Uterus (tissue), 4 donors: ENCODE data around the gene THOC6. TPM values are rescaled to one million over a fixed set of nuclear protein-coding genes. Genes with fewer than 3 reads are reported as not detected.

Experiments
- DNase-seq, 2 donors: peaks; one replicate each; pipeline ENCODE4 v3.0.0-alpha.2; 2019 to 2020
- H3K27ac ChIP-seq, 2 donors: fragments of 200-600 bp; sonication (generic); 1 replicate in 1 of 2; 2 replicates in 1 of 2; pipeline ENCODE4 v1.5.1; 2016 to 2018
- H3K27me3 ChIP-seq, 2 donors: fragments of 200-600 bp; sonication (generic); one replicate each; pipeline ENCODE4 v1.5.1; 2018 to 2019; ENCODE audit warnings: control low read depth in 1 of 2
- H3K36me3 ChIP-seq, 2 donors: fragments of 200-600 bp; sonication (generic); one replicate each; pipeline ENCODE4 v1.5.1; 2019; ENCODE audit warnings: control low read depth in 1 of 2
- H3K4me1 ChIP-seq, 2 donors: fragments of 200-600 bp; sonication (generic); one replicate each; pipeline ENCODE4 v1.5.1; 2018 to 2019; ENCODE audit warnings: control low read depth in 1 of 2
- H3K4me3 ChIP-seq, 2 donors: fragments of 200-600 bp; sonication (generic); 1 replicate in 1 of 2; 2 replicates in 1 of 2; pipeline ENCODE4 v1.5.1; 2018 to 2019; ENCODE audit warnings: mild to moderate bottlenecking in 1 of 2
- H3K9me3 ChIP-seq, 2 donors: fragments of 200-600 bp; sonication (generic); one replicate each; pipeline ENCODE4 v1.5.1; 2019; ENCODE audit warnings: control low read depth in 1 of 2
- CTCF ChIP-seq, 4 experiments: fragments of 200-600 bp in 2 of 4; fragments of 450-650 bp in 2 of 4; sonication (generic) in 2 of 4; IDR thresholded peaks; one replicate each; pipeline ENCODE4 v1.5.1; 2016 to 2019; ENCODE audit warnings: antibody characterized with exemption in 4 of 4, mild to moderate bottlenecking in 2 of 4, moderate library complexity in 1 of 4
- POLR2A ChIP-seq, 2 donors: fragments of 450-650 bp; IDR thresholded peaks; one replicate each; pipeline ENCODE4 v1.6.1; 2016; ENCODE audit warnings: antibody characterized with exemption in 2 of 2, mild to moderate bottlenecking in 1 of 2, moderate library complexity in 1 of 2
- intact Hi-C: fragments of 100-400 bp; cut with DNase I; formaldehyde crosslinking; loops from one replicate; pipeline ENCODE4 v1.15.1; 2023; ENCODE audit warnings: low total_unique reads
- total RNA-seq, 4 donors: library from RNA; depleted of rRNA in 3 of 4; stranded (reverse); fragments of >200 nt in 3 of 4; gene quantifications; one replicate each; pipeline versions ENCODE4 v1.1.0 to v1.2.4, GENCODE V29; 2014 to 2023
- donor health status: DM: yes; HTN: yes; CAD: no.

THOC6 gene
- total RNA-seq, 4 donors from 2014 or later: 3.8 to 29.0 (median 22.3) TPM

DNA sequence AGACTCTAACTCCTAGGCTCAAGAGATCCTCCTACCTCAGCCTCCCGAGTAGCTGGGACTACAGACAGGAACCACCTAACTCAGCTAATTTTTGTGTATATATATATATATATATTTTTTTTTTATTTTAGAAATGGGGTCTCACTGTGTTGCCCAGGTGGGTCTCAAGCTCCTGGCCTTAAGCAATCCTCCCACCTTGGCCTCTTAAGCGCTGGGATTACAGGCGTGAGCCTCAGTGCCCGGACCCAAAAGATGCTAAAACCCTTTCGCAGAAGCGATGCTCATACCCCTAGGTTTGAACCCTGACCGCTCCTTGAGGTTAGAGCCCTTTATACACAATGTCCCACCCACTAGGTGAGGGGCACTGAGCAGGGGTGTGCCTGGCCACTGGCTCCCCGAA, 13.3 kb upstream of the THOC6 start:
- Histone ChIP-seq H3K4me3 (no peak overlapping the region), H3K27ac (no peak overlapping the region), H3K36me3 (no peaks in the 10 kb centered on the region), H3K27me3 (peaks cover 12 to 15% of the 10 kb centered on the region in 2 donors), H3K9me3 (no peaks in the 10 kb centered on the region), H3K4me1 (no peaks in the 10 kb centered on the region)
- intact Hi-C loops: no loop called here
- DNase-seq: no peak
- TF ChIP-seq CTCF (IDR thresholded peaks at IDR 0.05) (no peak), POLR2A (IDR thresholded peaks at IDR 0.05) (no peak)

DNA sequence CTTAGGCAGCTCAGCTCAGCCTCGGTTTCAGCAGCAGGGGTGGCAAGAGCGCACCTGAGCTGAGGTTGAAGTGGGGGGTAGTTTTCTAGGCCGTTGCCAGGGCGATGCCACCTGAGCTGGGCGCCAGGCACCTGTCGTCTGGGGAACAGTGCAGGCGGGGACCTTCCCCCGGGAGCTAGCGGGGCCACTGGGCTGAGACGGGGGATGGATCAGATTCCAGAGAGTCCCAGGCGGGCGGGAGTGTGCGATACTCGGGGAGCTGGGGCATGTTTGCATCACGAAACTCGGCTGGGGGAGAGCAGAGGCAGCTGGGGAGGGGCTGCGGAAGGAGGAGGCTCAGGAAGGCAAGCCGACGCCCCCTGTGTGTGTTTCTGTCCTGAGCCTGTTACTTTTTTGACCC, 11.6 kb upstream of the THOC6 start:
- Histone ChIP-seq H3K27me3 (peaks cover 8 to 15% of the 10 kb centered on the region in 2 donors), H3K4me1 (no peaks in the 10 kb centered on the region), H3K36me3 (no peaks in the 10 kb centered on the region), H3K9me3 (no peaks in the 10 kb centered on the region), H3K4me3 (no peak overlapping the region), H3K27ac (no peak overlapping the region)
- no peak for TF ChIP-seq CTCF (IDR thresholded peaks at IDR 0.05)
- no peak for TF ChIP-seq POLR2A (IDR thresholded peaks at IDR 0.05)
- no peak for DNase-seq
- intact Hi-C loops: no loop called here

DNA sequence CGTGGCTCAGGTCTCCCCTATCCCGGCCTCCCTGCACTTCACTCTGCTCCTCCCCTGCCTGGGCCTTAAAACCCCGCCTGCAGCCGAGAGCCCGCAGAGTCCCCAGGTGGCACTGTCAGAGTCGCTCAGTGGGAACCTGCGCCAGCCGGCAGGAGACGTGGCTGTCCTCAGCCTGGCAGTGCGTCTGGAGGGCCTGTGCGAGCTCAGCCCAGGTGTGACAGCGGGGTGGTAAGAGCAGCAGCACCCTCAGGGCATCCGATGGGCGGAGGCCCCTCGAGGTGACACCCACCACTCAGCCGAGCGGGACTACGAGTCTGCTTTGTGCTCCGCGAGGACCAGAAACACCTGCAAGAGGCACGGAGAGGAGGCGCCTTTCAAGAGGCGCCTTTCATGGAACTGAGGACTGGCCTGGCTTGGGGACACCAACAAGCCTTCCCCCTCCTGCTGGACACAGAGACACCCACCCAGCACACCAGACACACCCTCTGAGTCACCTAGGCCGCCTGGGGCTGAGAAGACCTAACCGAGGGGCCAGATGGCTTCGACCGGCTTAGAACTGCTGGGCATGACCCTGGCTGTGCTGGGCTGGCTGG, 10.9 kb upstream of the THOC6 start, which contains the start of gene CLDN9:
Gene CLDN9, plus strand, starts transcription at position 96 of the 593 bp plus-strand sequence. Its CDS starts 440 bp downstream, at position 536.
- no peak for DNase-seq
- Histone ChIP-seq H3K27me3 (peaks cover 13 to 19% of the 10 kb centered on the region in 2 donors), H3K9me3 (no peaks in the 10 kb centered on the region), H3K27ac (no peak within 1 kb of the TSS), H3K36me3 (no peaks in the 10 kb centered on the region), H3K4me1 (no peaks in the 10 kb centered on the region), H3K4me3 (no peak within 1 kb of the TSS)
- intact Hi-C loops: no loop called here
- no peak for TF ChIP-seq CTCF (IDR thresholded peaks at IDR 0.05)
- no peak for TF ChIP-seq POLR2A (IDR thresholded peaks at IDR 0.05)

- Histone ChIP-seq H3K4me1 (no peaks in the 10 kb centered on the region), H3K9me3 (no peaks in the 10 kb centered on the region), H3K27ac (no peak overlapping the region), H3K36me3 (no peaks in the 10 kb centered on the region), H3K27me3 (peaks cover 10 to 25% of the 10 kb centered on the region in 2 donors), H3K4me3 (no peak overlapping the region)
- intact Hi-C loops: no loop called here
- DNase-seq: no peak
- no peak for TF ChIP-seq POLR2A (IDR thresholded peaks at IDR 0.05)
- no peak for TF ChIP-seq CTCF (IDR thresholded peaks at IDR 0.05)
Observed at GRCh38 chr16:3013491-3013951, 10.3 kb upstream of the THOC6 start.

DNA sequence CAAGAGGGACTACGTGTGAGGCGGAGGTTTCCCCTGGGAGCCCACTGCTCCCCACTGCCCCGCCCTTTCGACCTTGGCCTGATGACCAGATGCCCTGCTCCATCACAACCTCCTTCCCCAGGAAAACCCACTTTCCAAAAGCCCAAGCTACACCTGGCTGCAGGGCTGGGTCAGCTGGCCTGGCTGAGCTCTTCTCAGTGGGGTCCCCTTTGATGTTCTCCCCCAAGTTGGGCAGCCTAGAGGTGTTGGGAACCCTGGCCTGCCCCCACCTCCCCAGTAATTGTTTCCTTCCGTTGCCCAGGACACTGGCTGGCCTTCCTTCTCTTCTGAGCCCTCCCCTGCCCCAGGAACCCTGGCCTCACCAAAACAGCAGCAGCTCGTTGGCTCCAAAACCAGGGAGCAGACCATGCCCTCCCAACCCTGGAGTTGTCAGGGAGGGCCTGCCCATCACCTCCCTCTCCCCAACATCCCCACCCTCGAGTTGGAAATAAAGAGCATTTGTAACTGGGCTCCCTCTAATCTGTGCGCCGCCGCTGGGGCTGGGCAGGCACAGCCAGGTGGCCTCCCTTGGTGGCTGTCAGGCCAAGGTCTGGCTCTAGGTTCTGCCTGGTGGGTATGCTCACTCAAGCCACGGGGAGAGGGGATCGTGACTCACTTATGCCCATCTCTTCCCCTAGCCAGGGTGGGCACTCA, 9.7 kb upstream of the THOC6 start:
- H3K27me3 ChIP-seq: peaks cover 9 to 27% of the 10 kb centered on the region in 2 donors
- no peak for DNase-seq
- no peaks in the 10 kb centered on the region for H3K36me3 ChIP-seq
- no peak overlapping the region for H3K4me3 ChIP-seq
- no peaks in the 10 kb centered on the region for H3K4me1 ChIP-seq
- TF ChIP-seq CTCF (IDR thresholded peaks at IDR 0.05) (no peak), POLR2A (IDR thresholded peaks at IDR 0.05) (no peak)
- H3K9me3 ChIP-seq: no peaks in the 10 kb centered on the region
- H3K27ac ChIP-seq: no peak overlapping the region
- intact Hi-C loops: no loop called here
